OCI-LY3 (cell line): ENCODE results near the gene DPYD.

Experiments used
- CTCF ChIP-seq: fragments of 200-600, 300-600 bp; sonication (generic); IDR thresholded peaks from 2 replicates; pipeline ENCODE4 v1.5.1; 2014; ENCODE audit warnings: antibody characterized with exemption, low read length, low read depth
- EZH2phosphoT487 ChIP-seq: fragments of 200-600 bp; shearing (Covaris generic); IDR thresholded peaks from 2 replicates; pipeline ENCODE4 v1.6.1; 2018; ENCODE audit warnings: antibody characterized with exemption, mixed run types, low read depth

- no peak for TF ChIP-seq CTCF
- TF ChIP-seq EZH2phosphoT487, result no peak
Measured at GRCh38 chr1:97903626-97904025, 17.2 kb downstream of the DPYD start.
